Endothelial cell of umbilical vein (primary cell): Measurements from ENCODE around the gene SEMA4C.

Experiments
- CTCF ChIP-seq, 2 donors: IDR thresholded peaks; 1 replicate in 1 of 2; 2 replicates in 1 of 2; pipeline ENCODE4 v1.5.1; 2011; ENCODE audit warnings: low read length in 2 of 2, mild to moderate bottlenecking in 2 of 2, moderate library complexity in 2 of 2, control low read depth in 1 of 2, inconsistent platforms in 1 of 2, low read depth in 1 of 2; ENCODE audit not compliant: insufficient read depth in 1 of 2; ENCODE audit errors: extremely low read depth in 1 of 2
- EZH2 ChIP-seq: IDR thresholded peaks from 2 replicates; pipeline ENCODE4 v1.6.1; 2012; ENCODE audit warnings: borderline replicate concordance, low read depth, mild to moderate bottlenecking, moderate library complexity, low read length, inconsistent platforms; ENCODE audit not compliant: severe bottlenecking
- FOS ChIP-seq: IDR thresholded peaks from 2 replicates; pipeline ENCODE4 v1.6.1; 2011; ENCODE audit warnings: mild to moderate bottlenecking, low read length, moderate library complexity, borderline replicate concordance; ENCODE audit not compliant: insufficient read depth
- GATA2 ChIP-seq: IDR thresholded peaks from 2 replicates; pipeline ENCODE4 v1.7.0; 2011; ENCODE audit warnings: low read depth, mild to moderate bottlenecking, moderate library complexity, mixed read lengths, low read length; ENCODE audit not compliant: insufficient read length, insufficient read depth
- JUN ChIP-seq: IDR thresholded peaks from 2 replicates; pipeline ENCODE4 v1.6.1; 2011; ENCODE audit warnings: borderline replicate concordance, low read depth; ENCODE audit not compliant: insufficient read length, insufficient read depth
- MAX ChIP-seq: IDR thresholded peaks from 2 replicates; pipeline ENCODE4 v1.6.1; 2011; ENCODE audit not compliant: insufficient read depth, insufficient read length
- MYC ChIP-seq: IDR thresholded peaks from one replicate; pipeline ENCODE4 v1.6.1; 2011; ENCODE audit warnings: mild to moderate bottlenecking, low read depth, low read length
- POLR2A ChIP-seq: IDR thresholded peaks from 2 replicates; pipeline ENCODE4 v1.6.1; 2012; ENCODE audit warnings: low read depth, mild to moderate bottlenecking, control low read depth, low read length
- POLR2AphosphoS5 ChIP-seq: IDR thresholded peaks from 2 replicates; pipeline ENCODE4 v1.6.1; 2012; ENCODE audit warnings: low read depth, mild to moderate bottlenecking, control low read depth, low read length, moderate library complexity; ENCODE audit not compliant: insufficient read depth

GRCh38 chr2:96918092-96918753 is 48.3 kb upstream of the SEMA4C start:
- TF ChIP-seq CTCF (IDR thresholded peaks at IDR 0.05; ENCODE audit: extremely low read depth in 1 of 2, insufficient read depth in 1 of 2, low read depth in 1 of 2, low read length in 2 of 2) (no peak), POLR2AphosphoS5 (no peak), FOS (no peak), POLR2A (no peak), MAX (no peak), EZH2 (no peak), GATA2 (no peak), MYC (no peak), JUN (no peak)
